ENCODE measurements around the gene ADAMTSL5. TPM values are rescaled to one million over a fixed set of nuclear protein-coding genes. Genes with fewer than 3 reads are reported as not detected.
"Not testable (repeated sequence)": the region's sequence is repeated elsewhere in the genome, so short reads cannot be mapped to it uniquely, and the experiment has no call there.

Gene ADAMTSL5
- total RNA-seq, 2 donors from 2014 or later = 18.9 to 25.0 TPM

DNA sequence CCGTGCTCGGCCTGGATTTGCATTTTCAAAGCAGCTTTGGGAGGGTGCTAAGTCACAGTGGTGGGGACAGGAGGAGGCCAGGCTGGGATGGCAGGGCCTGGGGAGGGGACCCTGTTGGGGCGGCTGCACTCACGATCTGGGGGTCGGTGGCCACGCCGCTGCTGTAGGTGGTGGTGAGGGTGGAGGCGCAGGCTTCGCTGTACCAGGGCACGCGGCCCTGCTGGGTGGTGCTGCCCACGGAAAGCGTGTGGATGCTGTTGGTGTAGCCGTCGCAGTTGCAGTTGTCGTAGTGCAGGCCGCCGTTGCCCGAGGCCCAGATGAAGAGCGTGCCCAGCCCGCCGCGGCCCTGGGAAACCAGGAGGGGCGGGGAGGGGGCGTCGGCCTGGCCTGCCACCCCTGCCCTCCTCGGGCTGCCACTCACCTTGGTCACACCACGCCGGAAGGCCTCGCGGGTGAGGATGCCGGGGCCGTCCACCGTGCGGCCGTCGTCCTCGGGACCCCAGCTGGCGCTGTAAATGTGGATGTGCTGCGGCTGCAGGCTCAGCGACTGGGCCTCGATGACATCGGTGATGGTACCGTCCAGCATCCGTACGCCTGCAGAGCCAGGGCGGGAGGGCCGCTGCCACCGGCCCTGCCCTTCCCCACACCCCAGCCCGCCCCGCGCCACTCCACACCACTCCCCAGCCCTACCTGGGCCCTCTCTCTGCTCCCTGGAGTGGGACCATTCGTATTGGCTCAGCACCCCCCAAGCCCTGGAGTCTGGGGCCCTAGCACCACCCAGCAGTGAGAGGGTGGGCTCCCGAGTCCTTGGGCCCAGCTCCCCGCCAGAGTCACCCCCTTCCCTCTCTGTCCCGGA, 25.9 kb downstream of the ADAMTSL5 start:
- intact Hi-C loops (cut with DNase I) = no loop called here
- DNase-seq = no peak
- ATAC-seq = no peak

DNA sequence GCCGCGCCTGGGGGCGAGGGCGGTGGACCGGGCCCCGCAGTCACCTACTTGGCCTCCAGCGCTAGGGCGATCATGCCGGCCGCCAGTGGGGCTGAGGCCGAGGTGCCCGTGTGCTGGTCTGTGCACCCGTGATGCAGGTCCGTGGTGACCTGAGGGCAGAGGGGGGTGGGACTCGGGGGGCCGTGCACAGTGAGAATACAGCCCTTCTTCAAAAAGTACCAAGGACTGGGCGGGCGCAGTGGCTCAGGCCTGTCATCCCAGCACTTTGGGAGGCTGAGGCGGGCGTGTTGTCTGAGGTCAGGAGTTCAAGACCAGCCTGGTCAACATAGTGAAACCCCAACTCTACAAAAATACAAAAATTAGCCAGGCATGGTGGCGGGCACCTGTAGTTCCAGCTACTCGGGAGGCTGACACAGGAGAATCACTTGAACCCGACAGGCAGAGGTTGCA, 28.8 kb downstream of the ADAMTSL5 start:
- ATAC-seq (no peak), DNase-seq (peak; percentile 15)
- intact Hi-C loops (cut with DNase I) = no loop called here

DNA sequence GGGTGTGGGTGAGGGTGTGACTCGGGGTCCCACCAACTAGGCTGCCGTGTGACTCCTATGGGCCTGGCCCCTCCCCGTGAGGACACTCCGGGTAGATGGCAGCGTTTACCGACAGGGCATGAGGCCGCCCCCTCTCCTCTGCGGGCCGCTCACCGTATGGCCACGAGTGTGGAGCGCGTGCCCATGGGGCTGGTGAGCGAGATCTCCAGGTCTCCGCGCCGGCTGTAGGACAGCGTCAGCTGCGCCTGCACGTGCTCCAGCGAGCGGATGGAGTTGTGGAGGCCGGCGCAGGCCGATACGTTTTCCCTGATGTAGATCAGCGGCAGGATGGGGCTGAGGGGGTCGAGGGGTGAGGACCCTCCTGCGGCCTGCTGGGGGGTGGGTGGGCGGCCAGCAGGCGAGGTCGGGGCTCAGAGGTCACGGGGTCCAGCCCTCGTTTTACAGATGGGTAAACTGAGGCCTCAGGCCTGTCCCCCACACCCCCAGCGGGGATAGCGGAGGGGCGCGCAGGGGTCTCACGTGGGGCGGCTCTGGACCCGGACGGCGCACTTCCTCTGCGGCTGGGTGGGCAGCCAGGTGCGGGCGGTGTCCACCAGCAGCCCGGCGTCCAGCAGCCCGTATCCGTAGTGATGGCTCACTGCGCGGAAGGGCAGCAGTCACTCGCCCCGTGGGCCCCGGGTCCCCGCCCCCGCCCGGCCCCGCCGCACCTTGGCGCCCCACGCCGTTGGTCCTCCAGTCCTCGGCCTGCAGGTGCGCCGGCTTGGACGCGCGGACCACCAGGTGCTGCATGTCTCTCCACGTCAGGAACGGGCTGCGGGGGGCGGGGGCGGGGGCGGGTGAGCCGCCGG, 29.5 kb downstream of the ADAMTSL5 start:
- intact Hi-C loops (cut with DNase I) = no loop called here
- ATAC-seq = no peak
- peak; percentile 23 for DNase-seq

DNA sequence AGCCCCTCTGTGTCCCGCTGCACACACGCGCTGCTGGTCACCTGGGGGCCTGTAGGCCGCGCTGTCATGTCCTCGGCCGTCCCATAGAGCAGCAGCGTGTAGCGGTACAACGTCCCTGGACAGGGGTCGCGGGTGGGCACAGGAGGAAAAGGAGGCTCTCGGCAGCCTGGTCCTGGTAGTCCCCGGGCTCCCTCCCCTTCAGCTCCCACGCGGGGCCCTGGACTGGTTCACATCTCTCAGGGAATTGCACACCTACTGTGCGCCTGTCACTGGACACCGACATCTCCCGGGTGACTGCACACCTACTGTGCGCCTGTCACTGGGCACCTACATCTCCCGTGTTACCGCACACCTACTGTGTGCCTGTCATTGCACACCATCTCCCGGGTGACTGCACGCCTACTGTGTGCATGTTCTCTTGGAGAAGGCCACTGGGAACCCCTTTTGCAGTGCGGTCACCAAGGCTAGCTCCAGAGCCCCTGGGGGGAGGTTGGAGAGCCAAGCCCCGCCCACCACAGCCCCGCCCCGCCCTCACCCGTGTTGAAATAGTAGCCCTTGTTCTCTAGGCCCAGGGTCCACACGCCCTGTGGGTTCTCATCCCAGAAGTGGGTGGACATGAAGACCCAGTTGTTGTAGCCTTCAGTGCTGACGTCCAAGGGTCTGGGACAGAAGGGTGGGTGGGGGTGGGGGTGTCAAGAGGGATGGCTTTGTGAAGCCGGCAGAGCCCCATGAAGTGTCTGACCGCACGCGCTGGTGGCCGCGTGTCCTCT, 30.3 kb downstream of the ADAMTSL5 start:
- peak; percentile 20 for DNase-seq
- ATAC-seq = no peak
- intact Hi-C loops (cut with DNase I) = no loop called here

DNA sequence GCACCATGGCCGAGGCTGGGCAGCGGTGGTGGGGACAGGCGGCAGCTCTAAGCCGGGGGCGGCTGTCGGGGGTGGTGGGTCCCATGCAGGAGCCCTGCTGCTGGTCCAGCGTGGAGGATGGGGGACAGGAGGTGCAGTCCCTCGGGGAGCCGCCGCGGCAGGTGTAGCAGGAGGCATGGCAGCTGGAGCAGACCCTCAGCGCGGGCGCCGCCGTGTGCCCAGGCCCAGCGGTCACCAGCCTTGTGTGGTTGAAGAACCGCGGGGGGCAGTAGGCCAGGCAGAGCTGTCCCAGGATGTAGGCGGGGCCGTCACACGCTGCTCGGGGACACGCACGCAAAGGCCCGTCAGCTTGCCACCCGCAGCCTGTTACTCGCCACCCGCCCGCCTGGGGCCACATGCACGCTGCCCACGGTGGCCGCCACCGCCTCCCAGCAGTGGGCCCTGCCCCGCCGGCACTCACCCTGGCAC, 30.9 kb downstream of the ADAMTSL5 start:
- intact Hi-C loops (cut with DNase I) = no loop called here
- ATAC-seq (no peak), DNase-seq (peak; percentile 30)

DNA sequence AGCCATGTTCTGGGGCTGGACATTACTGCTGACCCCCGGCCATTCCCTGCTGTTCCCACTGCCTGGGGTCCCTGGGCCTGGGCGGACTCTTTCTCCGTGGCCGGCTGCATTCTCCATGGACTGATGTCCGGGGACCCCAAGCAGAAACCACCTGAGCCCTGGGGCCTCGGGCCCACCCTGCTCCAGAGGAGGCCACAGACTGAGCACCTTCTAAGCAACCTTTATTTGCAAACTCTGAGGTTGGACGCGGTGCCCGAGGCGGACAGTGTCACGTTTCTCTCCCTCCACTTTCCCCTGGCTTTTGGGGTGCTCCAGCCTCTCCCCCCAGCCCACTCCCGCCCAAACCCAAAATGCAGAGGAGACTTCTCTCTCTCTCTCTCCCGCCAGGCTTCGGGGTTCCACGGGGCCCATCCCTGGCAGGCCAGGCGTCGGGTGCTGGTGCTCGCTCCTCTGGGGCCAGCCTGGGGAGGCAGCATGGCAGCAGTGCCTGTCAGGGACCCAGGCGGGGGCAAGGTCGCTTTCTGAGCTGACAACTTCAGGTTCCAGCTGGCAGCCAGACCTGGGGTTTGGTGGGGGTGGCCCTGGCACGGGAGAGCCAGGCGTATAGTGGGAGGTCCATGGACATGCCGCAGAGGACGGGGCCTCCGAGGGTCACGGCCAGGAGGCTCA, 31.5 kb downstream of the ADAMTSL5 start:
- intact Hi-C loops (cut with DNase I) = no loop called here
- ATAC-seq (no peak), DNase-seq (no peak)

DNA sequence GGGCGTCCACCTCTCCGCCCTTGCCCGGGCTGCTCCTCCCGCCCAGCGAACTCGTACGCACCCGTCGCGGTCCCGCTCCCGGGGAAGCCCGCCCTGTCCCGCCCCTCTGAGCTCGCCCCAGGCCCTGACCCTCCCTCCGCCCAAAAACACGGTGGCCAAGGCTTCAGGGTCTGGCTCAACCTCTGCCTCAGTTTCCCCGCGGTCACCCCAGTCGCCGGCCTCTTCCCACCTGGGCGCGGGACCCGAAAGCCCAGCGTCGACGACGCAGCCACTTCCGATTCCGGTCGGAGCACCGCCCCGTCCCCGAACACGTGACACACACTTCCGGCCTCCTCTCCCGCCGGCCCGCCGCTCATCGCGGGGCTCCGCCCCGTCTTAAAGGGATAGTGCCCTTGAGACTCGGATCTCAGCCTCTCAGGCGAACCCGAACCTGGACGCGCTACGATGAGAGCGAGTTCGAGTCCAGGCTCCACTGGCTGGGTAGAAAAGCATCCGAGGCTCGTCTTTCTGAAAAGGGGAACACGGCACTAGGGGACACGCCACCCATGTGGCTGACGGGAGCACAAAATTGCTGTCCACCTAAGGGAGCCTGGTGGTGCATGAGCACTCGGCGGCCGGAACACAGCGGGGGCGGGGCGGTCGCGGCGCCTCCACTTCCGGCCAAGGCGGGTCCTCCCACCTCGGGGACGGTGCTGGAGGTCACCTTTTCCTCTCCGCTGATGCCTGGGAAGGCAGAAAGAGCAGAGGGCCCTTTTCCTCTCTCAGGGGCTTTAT, 33.7 kb downstream of the ADAMTSL5 start, which contains the start of gene C19orf25:
Gene C19orf25 (minus strand): TSS at position 282 of the 774 bp plus-strand sequence. CDS start 312 bp downstream, outside the sequence.
- ATAC-seq (peak; percentile 97 to 98), DNase-seq (peak; percentile 96)
- intact Hi-C loops (cut with DNase I) = no loop called here

DNA sequence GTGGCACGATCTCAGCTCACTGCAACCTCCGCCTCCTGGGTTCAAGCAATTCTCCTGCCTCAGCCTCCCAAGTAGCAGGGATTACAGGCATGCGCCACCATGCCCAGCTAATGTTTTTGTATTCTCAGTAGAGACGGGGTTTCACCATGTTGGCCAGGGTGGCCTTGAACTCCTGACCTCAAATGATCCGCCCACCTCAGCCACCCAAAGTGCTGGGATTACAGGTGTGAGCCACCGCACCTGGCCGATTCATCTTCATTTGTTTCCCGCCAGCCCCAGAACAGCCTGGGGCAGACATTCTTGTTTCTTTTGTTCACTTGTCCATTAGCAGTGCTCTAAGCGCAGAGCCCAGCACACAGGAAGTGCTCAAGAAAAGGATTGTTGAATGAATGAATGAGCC, 35.8 kb downstream of the ADAMTSL5 start:
- DNase-seq; ATAC-seq; intact Hi-C loops (cut with DNase I): not testable (repeated sequence)

DNA sequence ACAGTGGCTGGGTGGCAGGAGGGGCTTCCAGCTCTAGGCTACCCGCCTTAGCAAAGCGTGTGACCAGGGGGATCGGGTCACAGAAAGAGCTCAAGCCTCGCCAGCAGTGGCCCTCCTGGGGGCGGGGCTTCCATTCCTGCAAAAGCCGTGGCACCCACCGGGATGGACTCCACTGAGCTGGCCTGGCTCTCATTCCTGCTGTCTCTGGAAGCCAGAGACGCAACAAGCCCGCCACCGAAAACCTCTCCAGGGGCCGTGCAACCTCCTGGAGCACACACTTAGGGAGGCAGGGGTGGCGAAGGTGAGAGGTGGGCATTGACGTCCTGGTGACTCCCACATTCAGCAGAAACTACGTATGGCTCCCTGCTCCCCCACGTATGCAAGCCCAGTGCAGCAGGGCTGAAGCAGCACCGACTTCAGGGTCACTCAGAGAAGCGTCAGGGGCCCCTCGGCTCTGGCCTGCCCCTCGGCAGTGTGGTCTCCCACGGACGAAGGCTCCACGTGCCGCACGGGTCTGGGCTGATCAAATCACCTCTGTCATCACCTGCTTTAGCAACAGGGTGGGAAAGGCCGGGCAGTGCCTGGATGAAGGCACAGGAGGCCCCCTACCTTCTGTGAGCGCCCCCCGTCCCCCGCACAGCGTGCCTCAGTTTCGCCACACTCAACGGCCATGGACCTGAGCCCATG, 36.9 kb downstream of the ADAMTSL5 start:
- ATAC-seq (no peak), DNase-seq (no peak)
- intact Hi-C loops (cut with DNase I) = no loop called here

DNA sequence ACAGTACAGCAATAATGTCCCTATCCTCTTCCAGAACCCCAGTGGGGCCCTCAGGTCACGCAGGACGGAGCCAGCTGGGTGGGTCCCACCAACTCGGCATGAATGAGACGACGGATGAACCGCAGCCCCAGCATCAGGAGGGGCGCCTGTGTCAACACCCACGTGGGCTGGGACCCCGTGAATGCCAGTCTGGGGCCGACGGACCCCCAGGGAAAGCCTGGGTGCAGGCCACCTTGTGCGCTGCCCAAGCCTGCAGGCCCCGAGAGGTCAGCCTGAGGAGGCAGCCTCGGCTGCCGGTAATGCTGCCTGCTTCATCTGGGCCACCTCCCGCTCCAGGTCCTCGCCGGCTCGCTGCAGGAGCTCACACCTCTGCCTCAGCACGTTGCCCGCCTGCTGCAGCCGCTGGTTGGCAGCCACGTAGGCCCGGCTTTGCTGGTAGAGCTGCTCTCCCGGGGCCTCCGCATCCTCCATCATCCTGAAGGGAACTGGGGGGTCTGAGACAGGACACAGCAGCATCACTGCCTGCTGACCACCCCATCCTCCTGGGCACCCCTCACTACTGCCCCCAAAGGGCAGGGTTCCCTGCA, 38.0 kb downstream of the ADAMTSL5 start:
- intact Hi-C loops (cut with DNase I) = no loop called here
- ATAC-seq (no peak), DNase-seq (no peak)

DNA sequence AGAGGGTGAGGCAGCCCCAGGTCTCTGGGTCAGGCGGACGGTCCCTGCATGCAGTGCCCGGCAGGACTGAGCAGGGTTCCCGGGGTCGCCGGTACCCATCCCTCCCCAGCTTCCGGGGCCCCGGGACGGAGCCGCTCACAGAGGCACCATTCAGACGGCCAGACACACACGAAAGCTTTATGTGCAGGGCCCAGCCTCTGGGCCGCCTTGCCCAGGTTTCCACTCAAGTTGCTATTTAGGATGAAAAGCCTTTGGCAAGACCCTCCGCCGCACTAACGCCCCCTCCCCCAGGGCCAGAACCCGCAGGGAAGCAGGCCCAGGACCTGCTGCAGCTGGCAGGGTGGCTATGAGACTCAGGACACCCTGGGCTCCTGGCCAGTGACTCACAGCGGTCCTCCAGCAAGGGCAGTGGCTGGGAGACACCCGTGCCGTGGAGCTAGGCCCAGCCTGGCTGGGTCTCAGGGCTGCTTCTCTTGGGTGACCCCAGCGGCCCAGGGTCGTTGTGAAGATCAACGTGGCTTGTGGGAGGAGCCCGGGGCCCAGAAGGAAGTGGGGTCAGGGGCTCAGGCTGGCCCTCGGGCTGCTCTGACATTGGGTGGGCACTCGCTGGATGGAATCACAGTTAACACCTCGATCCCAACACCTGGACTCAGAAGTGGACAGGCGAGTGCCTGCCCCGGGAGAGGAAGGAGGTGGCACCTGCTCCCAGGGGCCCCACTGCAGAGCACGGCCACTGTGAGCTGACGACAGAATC, 38.6 kb downstream of the ADAMTSL5 start:
- ATAC-seq (no peak), DNase-seq (no peak)
- intact Hi-C loops (cut with DNase I) = no loop called here

DNA sequence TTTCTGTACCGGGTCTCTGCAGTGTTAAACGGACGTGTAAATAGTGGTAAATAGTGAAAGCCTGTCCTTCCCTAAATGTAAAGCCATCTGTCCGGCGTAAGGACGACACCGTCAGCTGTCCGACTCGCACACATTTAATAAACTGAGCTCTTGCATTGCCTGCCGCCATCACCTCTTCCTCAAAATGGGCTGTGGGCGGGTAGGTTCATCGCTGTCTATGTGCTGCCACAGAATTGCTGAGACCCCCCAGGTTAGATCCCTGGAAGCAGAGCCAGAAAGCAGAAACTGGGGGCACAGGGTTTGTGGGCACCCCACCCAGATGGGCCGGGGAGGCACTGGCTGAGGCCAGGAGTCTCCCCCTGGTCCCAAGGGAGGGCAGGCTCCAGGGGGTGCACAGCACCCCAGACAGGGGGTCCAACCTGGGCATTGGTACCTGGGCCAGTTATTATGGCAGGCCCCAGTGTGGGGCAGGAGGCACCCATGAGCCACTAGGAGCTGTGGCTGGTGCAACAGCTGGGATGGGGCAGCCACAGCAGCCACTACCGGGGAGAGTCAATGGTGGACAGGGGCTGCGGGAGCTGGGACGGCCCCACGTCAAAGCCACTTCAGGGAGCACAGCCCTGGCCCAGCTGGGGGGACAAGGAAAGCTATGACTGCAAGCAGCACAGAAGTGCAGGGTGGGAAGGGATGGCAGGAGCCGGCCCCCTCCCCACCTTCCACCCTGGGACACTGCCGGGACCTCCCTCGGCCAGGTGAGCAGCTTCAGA, 39.6 kb downstream of the ADAMTSL5 start:
- intact Hi-C loops (cut with DNase I) = no loop called here
- ATAC-seq (no peak), DNase-seq (no peak)

DNA sequence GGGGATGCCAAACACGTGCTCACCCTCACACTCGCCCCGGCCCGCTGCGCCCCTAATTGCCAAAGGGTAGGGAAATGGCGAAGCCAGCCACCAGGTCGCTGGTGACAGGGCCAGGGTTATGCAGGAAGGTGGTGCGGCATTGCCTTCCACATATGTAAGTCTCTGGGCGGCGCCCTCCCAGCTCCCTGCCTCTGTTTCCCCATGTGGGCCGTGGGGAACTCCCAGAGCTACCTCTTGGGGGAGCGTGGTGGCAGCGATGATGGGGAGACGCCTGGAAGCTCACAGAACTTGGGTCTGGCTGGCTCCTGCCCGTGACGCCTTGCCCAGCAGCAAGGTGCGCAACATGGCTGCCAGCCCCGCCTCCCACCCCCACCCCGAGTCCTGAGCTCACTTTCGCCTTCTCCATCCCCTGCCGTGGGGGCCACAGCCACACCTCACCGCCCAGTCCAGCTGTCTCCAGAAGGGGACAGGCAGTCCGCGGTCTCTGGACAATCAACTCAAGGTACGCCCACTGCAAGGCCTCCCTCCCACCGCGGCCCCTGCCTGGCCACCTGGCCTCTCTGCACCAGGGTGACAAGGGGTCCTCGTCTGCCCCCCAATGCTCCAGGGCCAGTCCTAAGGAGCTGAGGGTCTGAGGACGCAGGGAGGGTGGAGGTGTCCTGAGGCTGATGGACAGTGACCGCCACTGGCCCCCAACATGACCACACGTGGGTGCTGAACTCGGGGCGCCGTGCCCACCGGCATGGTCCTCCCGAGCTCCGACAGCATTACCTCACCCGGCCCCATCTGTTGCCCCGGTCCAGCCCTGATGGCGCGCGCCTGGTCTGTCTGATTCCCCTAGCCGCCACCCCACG, 40.4 kb downstream of the ADAMTSL5 start:
- intact Hi-C loops (cut with DNase I) = no loop called here
- no peak for DNase-seq
- no peak for ATAC-seq

DNA sequence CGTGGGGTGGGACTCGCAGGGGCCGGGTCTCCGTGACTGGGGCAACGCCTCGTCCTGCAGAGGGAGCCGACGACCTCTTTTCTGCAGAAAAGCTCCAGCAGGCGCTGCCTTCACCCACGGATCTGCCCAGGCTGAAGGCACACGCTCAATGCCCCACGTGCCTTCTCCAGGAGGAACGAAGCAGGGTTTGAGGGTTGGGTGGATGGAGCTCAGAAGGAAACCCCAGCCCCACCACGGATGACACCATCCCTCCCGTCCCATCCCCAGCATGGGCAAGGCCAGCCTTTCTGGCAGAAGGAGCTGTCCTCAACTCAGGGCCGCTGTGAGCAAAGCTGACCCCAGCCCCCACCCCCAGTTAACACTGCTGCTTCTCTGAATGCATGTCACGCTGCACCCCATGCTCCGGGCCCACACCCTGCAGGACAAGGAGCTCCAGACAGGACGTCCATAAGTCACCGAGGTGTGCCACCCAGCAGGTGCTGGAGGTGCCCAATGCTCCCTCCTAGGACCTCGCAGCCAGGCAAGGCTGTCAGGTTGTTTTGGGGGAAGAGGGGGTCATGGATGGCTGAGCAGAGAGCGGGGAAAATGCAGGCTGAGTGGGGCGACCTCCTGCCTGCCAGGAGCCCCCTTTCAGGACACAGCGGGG, 41.2 kb downstream of the ADAMTSL5 start:
- no peak for ATAC-seq
- intact Hi-C loops (cut with DNase I) = no loop called here
- DNase-seq = no peak
